SK-N-SH (cell line): ENCODE results near the gene TTLL7. TPM values are rescaled to one million over a fixed set of nuclear protein-coding genes. Genes with fewer than 3 reads are reported as not detected.

Experiments
- CTCF ChIA-PET: fragments of 300-600, 350-600 bp; formaldehyde crosslinking; extraction: SDS; loops from one replicate; lab custom pipeline; 2021; lab: Yijun Ruan, JAX
- POLR2A ChIA-PET: fragments of 350-600 bp; sonication (Branson Sonifier 250); formaldehyde crosslinking; extraction: SDS; loops from one replicate; lab custom pipeline; 2020; ENCODE audit warnings: antibody characterized with exemption, inconsistent platforms; lab: Yijun Ruan, JAX
- DNase-seq: peaks from one replicate; pipeline ENCODE4 v3.0.0; 2012
- H2AFZ ChIP-seq: fragments of 200-600 bp; sonication (generic); 2 replicates; pipeline ENCODE4 v1.8.1; 2016; ENCODE audit warnings: antibody characterized with exemption, mild to moderate bottlenecking, low read depth
- H3F3A ChIP-seq: fragments of 200-600 bp; sonication (generic); replicated peaks from 2 replicates; pipeline ENCODE3; 2016; ENCODE audit warnings: antibody characterized with exemption, mild to moderate bottlenecking; ENCODE audit not compliant: insufficient read depth
- H3K27ac ChIP-seq, 2 experiments: fragments of 200-500 bp in 1 of 2; fragments of 200-600 bp in 1 of 2; sonication (Bioruptor generic) in 1 of 2; sonication (generic), shearing (Covaris generic) in 1 of 2; 2 replicates each; pipeline versions ENCODE4 v1.5.1 to v1.6.1; 2014 to 2016; ENCODE audit warnings: low read depth in 2 of 2, inconsistent platforms in 1 of 2, low read length in 1 of 2, mild to moderate bottlenecking in 1 of 2, mixed read lengths in 1 of 2
- H3K27me3 ChIP-seq: fragments of 200-600 bp; sonication (generic), shearing (Covaris generic); 2 replicates; pipeline ENCODE4 v1.6.1; 2016; ENCODE audit warnings: mixed run types; ENCODE audit not compliant: insufficient read depth
- H3K36me3 ChIP-seq, 2 experiments: fragments of 200-500 bp in 1 of 2; fragments of 200-600 bp in 1 of 2; sonication (Bioruptor generic) in 1 of 2; sonication (generic) in 1 of 2; replicated peaks in 1 of 2; 2 replicates each; pipeline versions ENCODE3 to v1.5.1; 2014 to 2016; ENCODE audit warnings: low read length in 1 of 2, mild to moderate bottlenecking in 1 of 2; ENCODE audit not compliant: insufficient read depth in 2 of 2, control insufficient read depth in 1 of 2
- H3K4me1 ChIP-seq, 2 experiments: fragments of 200-500 bp in 1 of 2; fragments of 200-600 bp in 1 of 2; sonication (Bioruptor generic) in 1 of 2; sonication (generic), shearing (Covaris generic) in 1 of 2; 2 replicates each; pipeline versions ENCODE4 v1.5.1 to v1.6.1; 2014 to 2016; ENCODE audit warnings: low read depth in 1 of 2, low read length in 1 of 2, mixed run types in 1 of 2; ENCODE audit not compliant: insufficient read depth in 2 of 2, control insufficient read depth in 1 of 2
- H3K4me2 ChIP-seq: fragments of 200-600 bp; sonication (generic), shearing (Covaris generic); 2 replicates; pipeline ENCODE4 v1.6.1; 2017; ENCODE audit warnings: mixed run types
- H3K4me3 ChIP-seq, 2 experiments: fragments of 200-500 bp in 1 of 2; fragments of 200-600 bp in 1 of 2; sonication (Bioruptor generic) in 1 of 2; sonication (generic), shearing (Covaris generic) in 1 of 2; 2 replicates each; pipeline versions ENCODE4 v1.5.1 to v1.8.1; 2014 to 2016; ENCODE audit warnings: low read depth in 2 of 2, inconsistent platforms in 1 of 2, low read length in 1 of 2, mild to moderate bottlenecking in 1 of 2, mixed read lengths in 1 of 2, moderate library complexity in 1 of 2
- H3K79me2 ChIP-seq: fragments of 200-600 bp; sonication (generic); 2 replicates; pipeline ENCODE4 v1.8.1; 2017; ENCODE audit warnings: mild to moderate bottlenecking; ENCODE audit not compliant: insufficient read depth
- H3K9ac ChIP-seq: fragments of 200-600 bp; sonication (generic); 2 replicates; pipeline ENCODE4 v1.6.1; 2017; ENCODE audit warnings: mixed run types
- H3K9me2 ChIP-seq: fragments of 200-600 bp; sonication (generic); 2 replicates; pipeline ENCODE4 v1.6.1; 2017; ENCODE audit warnings: mixed run types
- H3K9me3 ChIP-seq: fragments of 200-600 bp; sonication (generic); 2 replicates; pipeline ENCODE4 v1.6.1; 2017; ENCODE audit warnings: mixed run types, mild to moderate bottlenecking, moderate library complexity
- H4K20me1 ChIP-seq: fragments of 200-600 bp; sonication (generic); 2 replicates; pipeline ENCODE4 v1.6.1; 2017; ENCODE audit warnings: mild to moderate bottlenecking, mixed run types; ENCODE audit not compliant: insufficient read depth
- CHD2 ChIP-seq: fragments of 150-350 bp; IDR thresholded peaks from 2 replicates; pipeline ENCODE4 v1.6.1; 2018; ENCODE audit warnings: low read length; ENCODE audit not compliant: partially characterized antibody
- ELF1 ChIP-seq: IDR thresholded peaks from 2 replicates; pipeline ENCODE4 v1.4.0; 2012
- FOXJ3 ChIP-seq: sonication (generic); formaldehyde crosslinking; IDR thresholded peaks from 2 replicates; pipeline ENCODE4 v1.5.1; 2020; ENCODE audit warnings: mild to moderate bottlenecking, missing genetic modification reagents
- FOXM1 ChIP-seq: IDR thresholded peaks from 2 replicates; pipeline ENCODE4 v1.4.0; 2012; ENCODE audit warnings: low read depth, mild to moderate bottlenecking
- GABPA ChIP-seq: IDR thresholded peaks from 2 replicates; pipeline ENCODE4 v1.4.0; 2012; ENCODE audit warnings: low read depth, mild to moderate bottlenecking
- GATA2 ChIP-seq: sonication (generic); formaldehyde crosslinking; IDR thresholded peaks from 2 replicates; pipeline ENCODE4 v1.5.0; 2020; ENCODE audit warnings: mild to moderate bottlenecking, missing genetic modification reagents
- JUND ChIP-seq: IDR thresholded peaks from 2 replicates; pipeline ENCODE4 v1.4.0; 2012
- MEF2A ChIP-seq: IDR thresholded peaks from 2 replicates; pipeline ENCODE4 v1.4.0; 2012; ENCODE audit warnings: low read depth, borderline replicate concordance
- MXI1 ChIP-seq: IDR thresholded peaks from 2 replicates; pipeline ENCODE4 v1.6.1; 2012; ENCODE audit warnings: mild to moderate bottlenecking, low read depth, low read length, improper control_type of control experiment
- NRF1 ChIP-seq: IDR thresholded peaks from 2 replicates; pipeline ENCODE4 v1.6.1; 2012; ENCODE audit warnings: low read depth, mild to moderate bottlenecking, low read length
- RAD21 ChIP-seq: IDR thresholded peaks from 2 replicates; pipeline ENCODE4 v1.6.1; 2012; ENCODE audit warnings: mild to moderate bottlenecking, low read length
- RCOR1 ChIP-seq: fragments of 150-350 bp; IDR thresholded peaks from 2 replicates; pipeline ENCODE4 v1.6.1; 2017; ENCODE audit warnings: antibody characterized with exemption, low read length
- SIN3A ChIP-seq: IDR thresholded peaks from 2 replicates; pipeline ENCODE4 v1.6.1; 2012; ENCODE audit warnings: low read depth, mild to moderate bottlenecking, low read length, moderate library complexity, borderline replicate concordance
- SMC3 ChIP-seq: IDR thresholded peaks from 2 replicates; pipeline ENCODE4 v1.6.1; 2012; ENCODE audit warnings: low read depth, low read length, improper control_type of control experiment
- TCF12 ChIP-seq: IDR thresholded peaks from 2 replicates; pipeline ENCODE4 v1.4.0; 2012
- TEAD4 ChIP-seq: IDR thresholded peaks from 2 replicates; pipeline ENCODE4 v1.4.0; 2012; ENCODE audit warnings: mild to moderate bottlenecking, borderline replicate concordance; ENCODE audit not compliant: insufficient read depth
- WGBS: methylation state at CpG from one replicate; pipeline ENCODE4 v1.1.6; 2017; ENCODE audit warnings: low lambda C conversion rate; 5-methylcytosine and 5-hydroxymethylcytosine counted together
- polyA plus RNA-seq, 3 experiments: library from polyadenylated mRNA; depleted of rRNA; stranded (reverse); fragments of >200 nt; gene quantifications; 2 replicates each; pipeline ENCODE4 v1.2.3, GENCODE V29; 2012
- TF ChIP-seq, protein P1 (sequence below): IDR thresholded peaks from 2 replicates; pipeline ENCODE4 v1.4.0; 2012; ENCODE audit warnings: low read depth, borderline replicate concordance
- TF ChIP-seq, protein P2 (sequence below): IDR thresholded peaks from 2 replicates; pipeline ENCODE4 v1.4.0; 2012; ENCODE audit warnings: low read depth, borderline replicate concordance
- TF ChIP-seq, protein P3 (sequence below): fragments of 150-350 bp; IDR thresholded peaks from 2 replicates; pipeline ENCODE4 v1.6.1; 2017; ENCODE audit warnings: antibody characterized with exemption, low read length, low read depth, borderline replicate concordance
- TF ChIP-seq, protein P4 (sequence below): fragments of 150-350 bp; IDR thresholded peaks from 2 replicates; pipeline ENCODE4 v1.6.1; 2016; ENCODE audit warnings: mild to moderate bottlenecking, low read depth, low read length
- TF ChIP-seq, protein P5 (sequence below): IDR thresholded peaks from 2 replicates; pipeline ENCODE4; 2012
- TF ChIP-seq, protein P6 (sequence below): fragments of 200-600 bp; sonication (generic); IDR thresholded peaks from 2 replicates; pipeline ENCODE4 v1.6.1; 2017; ENCODE audit warnings: antibody characterized with exemption, mild to moderate bottlenecking, moderate library complexity

The TTLL7 gene
- polyA plus RNA-seq, 1 of the 3 experiments (the other 2 are of a cell fraction), result 7.3 TPM

DNA sequence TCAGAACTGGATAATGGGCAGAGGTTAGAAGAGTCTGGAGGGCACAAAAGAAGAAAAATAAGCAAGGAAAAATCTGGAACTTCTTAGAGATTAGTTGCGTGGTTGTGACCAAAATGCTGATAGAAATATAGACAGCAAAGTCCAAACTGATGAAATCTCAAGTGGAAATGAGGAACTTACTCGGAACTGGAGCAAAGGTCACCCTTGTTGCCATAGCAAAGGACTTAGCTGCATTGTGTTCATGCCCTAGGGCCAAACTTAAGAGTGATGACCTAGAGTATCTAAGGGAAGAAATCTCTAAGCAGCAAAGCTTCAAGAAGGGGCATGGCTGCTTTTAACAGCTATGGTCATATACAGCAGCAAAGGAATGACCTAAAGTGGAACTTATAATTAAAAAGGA, 180.0 kb downstream of the TTLL7 start:
- Histone ChIP-seq H3F3A (no peaks in the 10 kb centered on the region), H4K20me1 (no peaks in the 10 kb centered on the region), H3K79me2 (no peaks in the 10 kb centered on the region), H3K9ac (no peak overlapping the region), H3K27ac (no peak overlapping the region), H3K9me2 (no peaks in the 10 kb centered on the region), H3K9me3 (no peaks in the 10 kb centered on the region), H3K27me3 (no peaks in the 10 kb centered on the region), H3K36me3 (no peaks in the 10 kb centered on the region), H3K4me3 (no peak overlapping the region), H3K4me2 (no peak overlapping the region), H2AFZ (no peak overlapping the region), H3K4me1 (peaks cover 0 to 6% of the 10 kb centered on the region in 2 experiments; a peak in 2 of 4 replicates)
- ChIA-PET CTCF (no interaction called here), POLR2A (no interaction called here)
- WGBS, result 41% methylated on average over 2 of the region's 2 CpGs
- TF ChIP-seq FOXM1 (no peak), TEAD4 (no peak), NRF1 (no peak), MEF2A (no peak), SMC3 (no peak)
- TF ChIP-seq, protein P1, sequence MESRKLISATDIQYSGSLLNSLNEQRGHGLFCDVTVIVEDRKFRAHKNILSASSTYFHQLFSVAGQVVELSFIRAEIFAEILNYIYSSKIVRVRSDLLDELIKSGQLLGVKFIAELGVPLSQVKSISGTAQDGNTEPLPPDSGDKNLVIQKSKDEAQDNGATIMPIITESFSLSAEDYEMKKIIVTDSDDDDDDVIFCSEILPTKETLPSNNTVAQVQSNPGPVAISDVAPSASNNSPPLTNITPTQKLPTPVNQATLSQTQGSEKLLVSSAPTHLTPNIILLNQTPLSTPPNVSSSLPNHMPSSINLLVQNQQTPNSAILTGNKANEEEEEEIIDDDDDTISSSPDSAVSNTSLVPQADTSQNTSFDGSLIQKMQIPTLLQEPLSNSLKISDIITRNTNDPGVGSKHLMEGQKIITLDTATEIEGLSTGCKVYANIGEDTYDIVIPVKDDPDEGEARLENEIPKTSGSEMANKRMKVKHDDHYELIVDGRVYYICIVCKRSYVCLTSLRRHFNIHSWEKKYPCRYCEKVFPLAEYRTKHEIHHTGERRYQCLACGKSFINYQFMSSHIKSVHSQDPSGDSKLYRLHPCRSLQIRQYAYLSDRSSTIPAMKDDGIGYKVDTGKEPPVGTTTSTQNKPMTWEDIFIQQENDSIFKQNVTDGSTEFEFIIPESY, result no peak
- TF ChIP-seq, protein P2, sequence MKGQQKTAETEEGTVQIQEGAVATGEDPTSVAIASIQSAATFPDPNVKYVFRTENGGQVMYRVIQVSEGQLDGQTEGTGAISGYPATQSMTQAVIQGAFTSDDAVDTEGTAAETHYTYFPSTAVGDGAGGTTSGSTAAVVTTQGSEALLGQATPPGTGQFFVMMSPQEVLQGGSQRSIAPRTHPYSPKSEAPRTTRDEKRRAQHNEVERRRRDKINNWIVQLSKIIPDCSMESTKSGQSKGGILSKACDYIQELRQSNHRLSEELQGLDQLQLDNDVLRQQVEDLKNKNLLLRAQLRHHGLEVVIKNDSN, result no peak
- TF ChIP-seq, protein P3, sequence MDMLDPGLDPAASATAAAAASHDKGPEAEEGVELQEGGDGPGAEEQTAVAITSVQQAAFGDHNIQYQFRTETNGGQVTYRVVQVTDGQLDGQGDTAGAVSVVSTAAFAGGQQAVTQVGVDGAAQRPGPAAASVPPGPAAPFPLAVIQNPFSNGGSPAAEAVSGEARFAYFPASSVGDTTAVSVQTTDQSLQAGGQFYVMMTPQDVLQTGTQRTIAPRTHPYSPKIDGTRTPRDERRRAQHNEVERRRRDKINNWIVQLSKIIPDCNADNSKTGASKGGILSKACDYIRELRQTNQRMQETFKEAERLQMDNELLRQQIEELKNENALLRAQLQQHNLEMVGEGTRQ, result no peak
- TF ChIP-seq, protein P4, sequence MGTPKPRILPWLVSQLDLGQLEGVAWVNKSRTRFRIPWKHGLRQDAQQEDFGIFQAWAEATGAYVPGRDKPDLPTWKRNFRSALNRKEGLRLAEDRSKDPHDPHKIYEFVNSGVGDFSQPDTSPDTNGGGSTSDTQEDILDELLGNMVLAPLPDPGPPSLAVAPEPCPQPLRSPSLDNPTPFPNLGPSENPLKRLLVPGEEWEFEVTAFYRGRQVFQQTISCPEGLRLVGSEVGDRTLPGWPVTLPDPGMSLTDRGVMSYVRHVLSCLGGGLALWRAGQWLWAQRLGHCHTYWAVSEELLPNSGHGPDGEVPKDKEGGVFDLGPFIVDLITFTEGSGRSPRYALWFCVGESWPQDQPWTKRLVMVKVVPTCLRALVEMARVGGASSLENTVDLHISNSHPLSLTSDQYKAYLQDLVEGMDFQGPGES, result no peak
- no peak for DNase-seq

DNA sequence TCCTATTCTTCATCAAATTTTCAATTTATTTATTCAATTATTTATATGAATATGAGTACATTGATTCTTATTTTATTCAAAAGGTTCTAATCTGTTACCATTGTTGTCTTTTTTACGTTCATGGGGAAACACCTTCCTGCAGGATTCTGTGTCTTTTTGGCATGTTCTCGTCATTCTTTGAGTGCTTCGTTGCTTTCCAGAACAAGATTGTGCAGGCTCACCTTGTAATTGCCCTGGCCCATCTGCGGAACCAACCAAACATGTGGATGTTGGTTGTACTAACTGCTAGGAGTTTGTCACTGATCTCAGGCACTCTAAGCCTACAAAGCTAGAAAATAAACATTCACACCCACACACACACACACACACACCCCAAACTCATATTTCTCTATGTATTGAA, 182.1 kb downstream of the TTLL7 start:
- CTCF ChIA-PET, result no interaction called here
- WGBS, result 58% methylated on average over 4 of the region's 4 CpGs
- TF ChIP-seq GABPA (no peak), FOXJ3 (CRISPR knock-in tag) (no peak), SIN3A (no peak), RAD21 (no peak), NRF1 (no peak), MXI1 (no peak), CHD2 (no peak), SMC3 (no peak), JUND (no peak), FOXM1 (no peak), TCF12 (no peak), TEAD4 (no peak), GATA2 (CRISPR knock-in tag) (no peak), ELF1 (no peak), RCOR1 (no peak)
- TF ChIP-seq, protein P5, sequence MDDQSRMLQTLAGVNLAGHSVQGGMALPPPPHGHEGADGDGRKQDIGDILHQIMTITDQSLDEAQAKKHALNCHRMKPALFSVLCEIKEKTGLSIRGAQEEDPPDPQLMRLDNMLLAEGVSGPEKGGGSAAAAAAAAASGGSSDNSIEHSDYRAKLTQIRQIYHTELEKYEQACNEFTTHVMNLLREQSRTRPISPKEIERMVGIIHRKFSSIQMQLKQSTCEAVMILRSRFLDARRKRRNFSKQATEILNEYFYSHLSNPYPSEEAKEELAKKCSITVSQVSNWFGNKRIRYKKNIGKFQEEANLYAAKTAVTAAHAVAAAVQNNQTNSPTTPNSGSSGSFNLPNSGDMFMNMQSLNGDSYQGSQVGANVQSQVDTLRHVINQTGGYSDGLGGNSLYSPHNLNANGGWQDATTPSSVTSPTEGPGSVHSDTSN, result no peak
- TF ChIP-seq, protein P6, sequence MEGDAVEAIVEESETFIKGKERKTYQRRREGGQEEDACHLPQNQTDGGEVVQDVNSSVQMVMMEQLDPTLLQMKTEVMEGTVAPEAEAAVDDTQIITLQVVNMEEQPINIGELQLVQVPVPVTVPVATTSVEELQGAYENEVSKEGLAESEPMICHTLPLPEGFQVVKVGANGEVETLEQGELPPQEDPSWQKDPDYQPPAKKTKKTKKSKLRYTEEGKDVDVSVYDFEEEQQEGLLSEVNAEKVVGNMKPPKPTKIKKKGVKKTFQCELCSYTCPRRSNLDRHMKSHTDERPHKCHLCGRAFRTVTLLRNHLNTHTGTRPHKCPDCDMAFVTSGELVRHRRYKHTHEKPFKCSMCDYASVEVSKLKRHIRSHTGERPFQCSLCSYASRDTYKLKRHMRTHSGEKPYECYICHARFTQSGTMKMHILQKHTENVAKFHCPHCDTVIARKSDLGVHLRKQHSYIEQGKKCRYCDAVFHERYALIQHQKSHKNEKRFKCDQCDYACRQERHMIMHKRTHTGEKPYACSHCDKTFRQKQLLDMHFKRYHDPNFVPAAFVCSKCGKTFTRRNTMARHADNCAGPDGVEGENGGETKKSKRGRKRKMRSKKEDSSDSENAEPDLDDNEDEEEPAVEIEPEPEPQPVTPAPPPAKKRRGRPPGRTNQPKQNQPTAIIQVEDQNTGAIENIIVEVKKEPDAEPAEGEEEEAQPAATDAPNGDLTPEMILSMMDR, result no peak

More for the DNA sequence above, 182.1 kb downstream of the TTLL7 start:
- Histone ChIP-seq H3K27ac (no peak overlapping the region), H3K9ac (no peak overlapping the region), H4K20me1 (no peaks in the 10 kb centered on the region), H3K4me2 (no peak overlapping the region), H3K9me2 (no peaks in the 10 kb centered on the region), H3K9me3 (no peaks in the 10 kb centered on the region), H2AFZ (no peak overlapping the region), H3K4me1 (peaks cover 0 to 11% of the 10 kb centered on the region in 2 experiments; a peak in 2 of 4 replicates), H3F3A (no peaks in the 10 kb centered on the region), H3K4me3 (no peak overlapping the region), H3K79me2 (no peaks in the 10 kb centered on the region), H3K36me3 (no peaks in the 10 kb centered on the region), H3K27me3 (no peaks in the 10 kb centered on the region)
- POLR2A ChIA-PET, result no interaction called here
- DNase-seq, result no peak
